GM21723 (cell line): Measurements from ENCODE around the gene SMIM36.
"Not testable (repeated sequence)": the region's sequence is repeated elsewhere in the genome, so short reads cannot be mapped to it uniquely, and the experiment has no call there.

Source experiments
- ATAC-seq: cut with Tn5 transposase; IDR thresholded peaks from one replicate; pipeline ENCODE4 v1.9.1; 2021; ENCODE audit warnings: mild to moderate bottlenecking, moderate library complexity; ENCODE audit not compliant: unreplicated experiment

SMIM36 gene

GRCh38 chr17:55507669-55508068, 3.6 kb downstream of the SMIM36 start:
- not testable (repeated sequence) for ATAC-seq

- not testable (repeated sequence) for ATAC-seq
Observed at GRCh38 chr17:55501626-55502025, 9.6 kb downstream of the SMIM36 start.

GRCh38 chr17:55500103-55500502, 11.1 kb downstream of the SMIM36 start:
- no peak for ATAC-seq

- no peak for ATAC-seq
Observed at GRCh38 chr17:55496094-55496881, 15.0 kb downstream of the SMIM36 start.

GRCh38 chr17:55495239-55495638, 16.0 kb downstream of the SMIM36 start:
- no peak for ATAC-seq

- ATAC-seq: no peak
Observed at GRCh38 chr17:55492781-55493341, 18.4 kb downstream of the SMIM36 start.

GRCh38 chr17:55490376-55490775, 20.9 kb downstream of the SMIM36 start:
- no peak for ATAC-seq

- no peak for ATAC-seq
Observed at GRCh38 chr17:55487695-55488432, 23.4 kb downstream of the SMIM36 start.

GRCh38 chr17:55484575-55484974, 26.7 kb downstream of the SMIM36 start:
- ATAC-seq: no peak

GRCh38 chr17:55482591-55483389, 28.5 kb downstream of the SMIM36 start:
- ATAC-seq: no peak

- no peak for ATAC-seq
Observed at GRCh38 chr17:55480631-55481315, 30.5 kb downstream of the SMIM36 start.

- ATAC-seq: no peak
Observed at GRCh38 chr17:55479903-55480302, 31.3 kb downstream of the SMIM36 start.

GRCh38 chr17:55478971-55479370, 32.3 kb downstream of the SMIM36 start:
- no peak for ATAC-seq

- ATAC-seq: no peak
Observed at GRCh38 chr17:55466671-55467070, 44.6 kb downstream of the SMIM36 start.

- ATAC-seq: not testable (repeated sequence)
Observed at GRCh38 chr17:55465771-55466170, 45.5 kb downstream of the SMIM36 start.

- peak; percentile 85 for ATAC-seq
Observed at GRCh38 chr17:55463600-55463999, 47.7 kb downstream of the SMIM36 start.

GRCh38 chr17:55462711-55463110, 48.5 kb downstream of the SMIM36 start:
- ATAC-seq: no peak

- no peak for ATAC-seq
Observed at GRCh38 chr17:55462234-55462633, 49.0 kb downstream of the SMIM36 start.

- ATAC-seq: no peak
Observed at GRCh38 chr17:55458978-55459377, 52.3 kb downstream of the SMIM36 start.

- no peak for ATAC-seq
Observed at GRCh38 chr17:55458287-55458900, 52.9 kb downstream of the SMIM36 start.
